Loucy (cell line): ENCODE results near the gene KYNU.
"Not testable (repeated sequence)": the region's sequence is repeated elsewhere in the genome, so short reads cannot be mapped to it uniquely, and the experiment has no call there.

Source experiments
- H2AFZ ChIP-seq: fragments of 200-600 bp; sonication (generic); 2 replicates; pipeline ENCODE4 v1.6.0; 2016; ENCODE audit warnings: antibody characterized with exemption, mild to moderate bottlenecking, low read length, moderate library complexity
- H3F3A ChIP-seq: fragments of 200-600 bp; 2 replicates; pipeline ENCODE4 v1.6.0; 2016; ENCODE audit warnings: antibody characterized with exemption, low read depth, mild to moderate bottlenecking
- H3K27me3 ChIP-seq: fragments of 200-600 bp; sonication (generic); 2 replicates; pipeline ENCODE4 v1.6.1; 2014; ENCODE audit warnings: low read length, mild to moderate bottlenecking; ENCODE audit not compliant: insufficient read depth, poor library complexity, severe bottlenecking
- H3K36me3 ChIP-seq: fragments of 200-600 bp; sonication (generic); 2 replicates; pipeline ENCODE4 v1.6.1; 2016; ENCODE audit warnings: low read length; ENCODE audit not compliant: insufficient read depth
- H3K4me1 ChIP-seq: fragments of 200-600 bp; sonication (generic); 2 replicates; pipeline ENCODE4 v1.5.1; 2014; ENCODE audit warnings: low read length, mild to moderate bottlenecking; ENCODE audit not compliant: insufficient read depth, poor library complexity, severe bottlenecking
- H3K4me2 ChIP-seq: fragments of 200-600 bp; sonication (generic); 2 replicates; pipeline ENCODE4 v1.6.0; 2014; ENCODE audit warnings: antibody characterized with exemption, low read length, low read depth, mild to moderate bottlenecking; ENCODE audit not compliant: poor library complexity, severe bottlenecking
- H3K4me3 ChIP-seq: fragments of 200-600 bp; sonication (generic); 2 replicates; pipeline ENCODE4 v1.5.1; 2014; ENCODE audit warnings: low read length, mild to moderate bottlenecking, mixed read lengths; ENCODE audit not compliant: poor library complexity, severe bottlenecking
- H3K79me2 ChIP-seq: fragments of 200-600 bp; sonication (generic); 2 replicates; pipeline ENCODE4 v1.6.1; 2014; ENCODE audit warnings: low read length; ENCODE audit not compliant: insufficient read depth
- H3K9ac ChIP-seq: fragments of 200-600 bp; sonication (generic); 2 replicates; pipeline ENCODE4 v1.6.0; 2014; ENCODE audit warnings: mild to moderate bottlenecking, low read depth, low read length, moderate library complexity; ENCODE audit not compliant: poor library complexity, severe bottlenecking
- H3K9me2 ChIP-seq: fragments of 200-600 bp; sonication (generic); replicated peaks from 2 replicates; pipeline ENCODE4 v1.6.1; 2016; ENCODE audit warnings: low read depth, low read length, mixed read lengths
- H3K9me3 ChIP-seq: fragments of 200-600 bp; sonication (generic); 2 replicates; pipeline ENCODE4 v1.6.1; 2014; ENCODE audit warnings: mild to moderate bottlenecking, antibody characterized with exemption, low read length, low read depth; ENCODE audit not compliant: insufficient read depth
- H4K20me1 ChIP-seq: fragments of 200-600 bp; sonication (generic); 2 replicates; pipeline ENCODE4 v1.6.0; 2014; ENCODE audit warnings: antibody characterized with exemption, low read length, mild to moderate bottlenecking; ENCODE audit not compliant: insufficient read depth, poor library complexity, severe bottlenecking
- CTCF ChIP-seq: fragments of 200-600 bp; sonication (generic); conservative IDR thresholded peaks from 2 replicates; pipeline ENCODE4 v1.5.1; 2014; ENCODE audit warnings: mild to moderate bottlenecking, antibody characterized with exemption, low read length
- EZH2phosphoT487 ChIP-seq: fragments of 200-600 bp; IDR thresholded peaks from 2 replicates; pipeline ENCODE4 v1.6.1; 2018; ENCODE audit warnings: antibody characterized with exemption, mild to moderate bottlenecking, moderate library complexity, borderline replicate concordance

KYNU gene

GRCh38 chr2:142944721-142945120, 67.3 kb downstream of the KYNU start:
- TF ChIP-seq CTCF = no peak
- TF ChIP-seq EZH2phosphoT487 = no peak
- Histone ChIP-seq H2AFZ (no peak overlapping the region), H3K9ac (no peak overlapping the region), H3F3A (no peaks in the 10 kb centered on the region), H3K27me3 (no peaks in the 10 kb centered on the region), H3K79me2 (no peaks in the 10 kb centered on the region), H3K9me3 (no peaks in the 10 kb centered on the region), H3K4me1 (no peaks in the 10 kb centered on the region), H3K4me3 (no peak overlapping the region), H3K9me2 (no peaks in the 10 kb centered on the region), H3K36me3 (no peaks in the 10 kb centered on the region), H3K4me2 (no peak overlapping the region), H4K20me1 (no peaks in the 10 kb centered on the region)

- Histone ChIP-seq H3K9me2 (no peaks in the 10 kb centered on the region), H3K27me3 (no peaks in the 10 kb centered on the region), H3K36me3 (no peaks in the 10 kb centered on the region), H4K20me1 (no peaks in the 10 kb centered on the region), H2AFZ (no peak overlapping the region), H3K79me2 (no peaks in the 10 kb centered on the region), H3K9me3 (no peaks in the 10 kb centered on the region), H3F3A (no peaks in the 10 kb centered on the region), H3K4me2 (no peak overlapping the region), H3K9ac (no peak overlapping the region), H3K4me1 (no peaks in the 10 kb centered on the region), H3K4me3 (no peak overlapping the region)
- TF ChIP-seq CTCF (no peak), EZH2phosphoT487 (no peak)
Measured at GRCh38 chr2:142946941-142947340, 69.5 kb downstream of the KYNU start.

- H3K4me2 ChIP-seq = not testable (repeated sequence)
Measured at GRCh38 chr2:142948723-142949122, 71.3 kb downstream of the KYNU start.

GRCh38 chr2:142950323-142950722, 72.9 kb downstream of the KYNU start:
- H2AFZ ChIP-seq, H4K20me1 ChIP-seq, H3K79me2 ChIP-seq: not testable (repeated sequence)

More at GRCh38 chr2:142948723-142949122, 71.3 kb downstream of the KYNU start:
- H3K4me1 ChIP-seq, H2AFZ ChIP-seq, H3K36me3 ChIP-seq, H3K4me3 ChIP-seq, H3K79me2 ChIP-seq, H3K9me2 ChIP-seq, H3K9ac ChIP-seq, H3K9me3 ChIP-seq, H4K20me1 ChIP-seq, H3F3A ChIP-seq, H3K27me3 ChIP-seq: not testable (repeated sequence)

More at GRCh38 chr2:142950323-142950722, 72.9 kb downstream of the KYNU start:
- H3K36me3 ChIP-seq, H3K27me3 ChIP-seq, H3K4me3 ChIP-seq, H3K9ac ChIP-seq, H3K4me1 ChIP-seq, H3K9me3 ChIP-seq, H3K4me2 ChIP-seq, H3K9me2 ChIP-seq, H3F3A ChIP-seq: not testable (repeated sequence)
